ENCODE measurements around the gene POC1B. TPM values are rescaled to one million over a fixed set of nuclear protein-coding genes. Genes with fewer than 3 reads are reported as not detected.

The POC1B gene
- total and polyA plus RNA-seq, 2 donors (not counting 3 experiments of a cell fraction or from before 2014, with no cell fraction given): 7.1 to 18.2 TPM

- POLR2A ChIA-PET: no interaction called here
- H4K20me1 ChIP-seq (replicated peaks; ENCODE audit: control insufficient read depth, extremely low read depth, insufficient read depth, low read length): no peaks in the 10 kb centered on the region
These were observed 101.0 kb downstream of the POC1B start for GRCh38 chr12:89424846-89425245.

More at GRCh38 chr12:89424846-89425245, 101.0 kb downstream of the POC1B start:
- CTCF ChIA-PET: interaction anchor here (1.3 kb wide), 1 partner anchor 22 kb away, joined by 3 read pairs; no protein-coding TSS in a partner anchor
- intact Hi-C loops (cut with micrococcal nuclease) (no loop called here), dilution Hi-C loops (cut with MboI; ENCODE audit: extremely low pct_ligation_motif_present, low sequenced_read_pairs) (no loop called here)
- H3K4me3 ChIP-seq (replicated peaks in 1 of 3; ENCODE audit: insufficient read depth in 1 of 3, low read depth in 1 of 3, low read length in 3 of 3): no peak overlapping the region
- H3K9ac ChIP-seq (replicated peaks; ENCODE audit: extremely low read depth, insufficient read depth, low read length): no peak overlapping the region
- H3K9me3 ChIP-seq (replicated peaks; ENCODE audit: control insufficient read depth, insufficient read depth, low read length): no peaks in the 10 kb centered on the region
- BruUV-seq (replicated peaks): no TSS peak
- no peak overlapping the region for H2AFZ ChIP-seq (ENCODE audit: low read depth, low read length)
- H3K27me3 ChIP-seq (ENCODE audit: control insufficient read depth in 2 of 2, insufficient read depth in 2 of 2, low read length in 2 of 2): no peaks in the 10 kb centered on the region
- no peaks in the 10 kb centered on the region for H3K79me2 ChIP-seq (ENCODE audit: control insufficient read depth, insufficient read depth, low read length)
- no peaks in the 10 kb centered on the region for H3K9me1 ChIP-seq (replicated peaks; ENCODE audit: control insufficient read depth, extremely low read depth, insufficient read depth, low read length)
- TF ChIP-seq MYC (IDR thresholded peaks at IDR 0.05; ENCODE audit: low read depth, low read length) (no peak), FOS (IDR thresholded peaks at IDR 0.05; ENCODE audit: borderline replicate concordance, insufficient read depth, low read length) (no peak), MAX (IDR thresholded peaks at IDR 0.05; ENCODE audit: insufficient read depth, insufficient read length) (no peak), EZH2 (IDR thresholded peaks at IDR 0.05; ENCODE audit: borderline replicate concordance, low read depth, low read length, severe bottlenecking) (no peak), GATA2 (IDR thresholded peaks at IDR 0.05; ENCODE audit: insufficient read depth, insufficient read length, low read depth, low read length) (no peak), CTCF (IDR thresholded peaks at IDR 0.05; ENCODE audit: extremely low read depth in 1 of 2, insufficient read depth in 1 of 2, low read depth in 1 of 2, low read length in 2 of 2) (no peak), JUN (IDR thresholded peaks at IDR 0.05; ENCODE audit: borderline replicate concordance, insufficient read depth, insufficient read length, low read depth) (no peak), POLR2AphosphoS5 (IDR thresholded peaks at IDR 0.05; ENCODE audit: insufficient read depth, low read depth, low read length) (no peak), POLR2A (IDR thresholded peaks at IDR 0.05; ENCODE audit: low read depth, low read length) (no peak)
- no peak for FAIRE-seq
- no peak overlapping the region for H3K4me2 ChIP-seq (ENCODE audit: insufficient read depth, low read length)
- no peak overlapping the region for H3K27ac ChIP-seq (ENCODE audit: insufficient read depth, low read depth, low read length)
- no peaks in the 10 kb centered on the region for H3K36me3 ChIP-seq (ENCODE audit: control insufficient read depth in 2 of 2, extremely low read depth in 1 of 2, insufficient read depth in 2 of 2, low read length in 2 of 2)
- DNase-seq (ENCODE audit: low read depth, low spot score): no peak
- no peaks in the 10 kb centered on the region for H3K4me1 ChIP-seq (ENCODE audit: control insufficient read depth, extremely low read depth, insufficient read depth, low read length)

Data from endothelial cell of umbilical vein (primary cell).